ENCODE measurements around the gene XRCC3. TPM values are rescaled to one million over a fixed set of nuclear protein-coding genes. Genes with fewer than 3 reads are reported as not detected.

Gene XRCC3
- total and polyA plus RNA-seq, 5 donors from 2014 or later = 3.0 to 9.8 (median 4.5) TPM

GRCh38 chr14:103711516-103712431, 3.5 kb downstream of the XRCC3 start:
- peak overlapping the region in 2 of 3 donors; percentile 26 to 36 for H3K27ac Mint-ChIP-seq
- H3K36me3 Mint-ChIP-seq = no peaks in the 10 kb centered on the region
- Histone ChIP-seq H3K4me1 (ENCODE audit: control insufficient read depth, insufficient read depth, low read length, poor library complexity, severe bottlenecking) (peaks cover 15% of the 10 kb centered on the region), H3K9me3 (ENCODE audit: control insufficient read depth in 2 of 2, low read length in 2 of 2) (no peaks in the 10 kb centered on the region), H3K27ac (ENCODE audit: insufficient read depth, low read length, poor library complexity, severe bottlenecking) (no peak overlapping the region), H3K27me3 (ENCODE audit: control insufficient read depth, insufficient read depth, low read length) (no peaks in the 10 kb centered on the region), H3K4me3 (ENCODE audit: low read depth, low read length) (no peak overlapping the region), H3K36me3 (ENCODE audit: control insufficient read depth, insufficient read depth, low read length) (no peaks in the 10 kb centered on the region)
- H3K27me3 Mint-ChIP-seq = no peaks in the 10 kb centered on the region
- H3K4me1 Mint-ChIP-seq = peaks cover 0 to 25% (median 10%) of the 10 kb centered on the region in 4 donors
- no peak for ATAC-seq (ENCODE audit: low read depth in 2 of 2)
- peak overlapping the region in 2 of 4 donors; percentile 5 to 49 for H3K4me3 Mint-ChIP-seq
- DNase-seq = peak in 1 of 3 donors; percentile 26
- peaks cover 0 to 2% (median 0%) of the 10 kb centered on the region in 7 donors for H3K9me3 Mint-ChIP-seq

GRCh38 chr14:103710771-103711377, 4.4 kb downstream of the XRCC3 start:
- H3K4me3 Mint-ChIP-seq = peak overlapping the region in 2 of 4 donors; percentile 68 to 81
- Histone ChIP-seq H3K27me3 (ENCODE audit: control insufficient read depth, insufficient read depth, low read length) (no peaks in the 10 kb centered on the region), H3K4me3 (ENCODE audit: low read depth, low read length) (no peak overlapping the region), H3K4me1 (ENCODE audit: control insufficient read depth, insufficient read depth, low read length, poor library complexity, severe bottlenecking) (peaks cover 7% of the 10 kb centered on the region), H3K36me3 (ENCODE audit: control insufficient read depth, insufficient read depth, low read length) (no peaks in the 10 kb centered on the region), H3K27ac (ENCODE audit: insufficient read depth, low read length, poor library complexity, severe bottlenecking) (no peak overlapping the region), H3K9me3 (ENCODE audit: control insufficient read depth in 2 of 2, low read length in 2 of 2) (no peaks in the 10 kb centered on the region)
- no peaks in the 10 kb centered on the region for H3K36me3 Mint-ChIP-seq
- H3K27me3 Mint-ChIP-seq = no peaks in the 10 kb centered on the region
- peaks cover 0 to 2% (median 0%) of the 10 kb centered on the region in 7 donors for H3K9me3 Mint-ChIP-seq
- DNase-seq = no peak
- H3K4me1 Mint-ChIP-seq = peaks cover 0 to 22% (median 8%) of the 10 kb centered on the region in 4 donors
- H3K27ac Mint-ChIP-seq = no peak overlapping the region
- ATAC-seq (ENCODE audit: low read depth in 2 of 2) = no peak

GRCh38 chr14:103709814-103710213, 5.4 kb downstream of the XRCC3 start:
- no peak overlapping the region for H3K4me3 ChIP-seq (ENCODE audit: low read depth, low read length)
- peaks cover 7% of the 10 kb centered on the region for H3K4me1 ChIP-seq (ENCODE audit: control insufficient read depth, insufficient read depth, low read length, poor library complexity, severe bottlenecking)
- no peaks in the 10 kb centered on the region for H3K36me3 ChIP-seq (ENCODE audit: control insufficient read depth, insufficient read depth, low read length)
- Mint-ChIP-seq H3K36me3 (no peaks in the 10 kb centered on the region), H3K27ac (peak overlapping the region in 2 of 3 donors; percentile 4 to 69), H3K27me3 (no peaks in the 10 kb centered on the region), H3K9me3 (peaks cover 0 to 2% (median 0%) of the 10 kb centered on the region in 7 donors), H3K4me1 (peaks cover 0 to 18% (median 4%) of the 10 kb centered on the region in 4 donors), H3K4me3 (no peak overlapping the region)
- DNase-seq = no peak
- ATAC-seq (ENCODE audit: low read depth in 2 of 2) = no peak
- no peaks in the 10 kb centered on the region for H3K9me3 ChIP-seq (ENCODE audit: control insufficient read depth in 2 of 2, low read length in 2 of 2)
- H3K27ac ChIP-seq (ENCODE audit: insufficient read depth, low read length, poor library complexity, severe bottlenecking) = no peak overlapping the region
- H3K27me3 ChIP-seq (ENCODE audit: control insufficient read depth, insufficient read depth, low read length) = no peaks in the 10 kb centered on the region

- Histone ChIP-seq H3K36me3 (ENCODE audit: control insufficient read depth, insufficient read depth, low read length) (peaks cover 4% of the 10 kb centered on the region), H3K27ac (ENCODE audit: insufficient read depth, low read length, poor library complexity, severe bottlenecking) (no peak overlapping the region), H3K4me1 (ENCODE audit: control insufficient read depth, insufficient read depth, low read length, poor library complexity, severe bottlenecking) (no peaks in the 10 kb centered on the region), H3K4me3 (ENCODE audit: low read depth, low read length) (no peak overlapping the region), H3K9me3 (ENCODE audit: control insufficient read depth in 2 of 2, low read length in 2 of 2) (no peaks in the 10 kb centered on the region), H3K27me3 (ENCODE audit: control insufficient read depth, insufficient read depth, low read length) (no peaks in the 10 kb centered on the region)
- Mint-ChIP-seq H3K36me3 (peaks cover 2% of the 10 kb centered on the region), H3K4me1 (peaks cover 0 to 16% (median 6%) of the 10 kb centered on the region in 4 donors), H3K27me3 (no peaks in the 10 kb centered on the region), H3K27ac (peak overlapping the region in 1 of 3 donors; percentile 17), H3K9me3 (peaks cover 0 to 2% (median 0%) of the 10 kb centered on the region in 7 donors), H3K4me3 (peak overlapping the region in 1 of 4 donors; percentile 35)
- DNase-seq (no peak), ATAC-seq (ENCODE audit: low read depth in 2 of 2) (no peak)
Observed at GRCh38 chr14:103708750-103709187, 6.5 kb downstream of the XRCC3 start.

- H3K9me3 ChIP-seq (ENCODE audit: control insufficient read depth in 2 of 2, low read length in 2 of 2) = no peaks in the 10 kb centered on the region
- no peaks in the 10 kb centered on the region for H3K4me1 ChIP-seq (ENCODE audit: control insufficient read depth, insufficient read depth, low read length, poor library complexity, severe bottlenecking)
- Mint-ChIP-seq H3K9me3 (peaks cover 0 to 3% (median 0%) of the 10 kb centered on the region in 7 donors), H3K4me3 (no peak overlapping the region), H3K4me1 (peaks cover 0 to 13% (median 6%) of the 10 kb centered on the region in 4 donors), H3K36me3 (peaks cover 11% of the 10 kb centered on the region), H3K27me3 (no peaks in the 10 kb centered on the region), H3K27ac (peak overlapping the region in 1 of 3 donors; percentile 62)
- peaks cover 11% of the 10 kb centered on the region for H3K36me3 ChIP-seq (ENCODE audit: control insufficient read depth, insufficient read depth, low read length)
- H3K4me3 ChIP-seq (ENCODE audit: low read depth, low read length) = no peak overlapping the region
- DNase-seq = no peak
- no peaks in the 10 kb centered on the region for H3K27me3 ChIP-seq (ENCODE audit: control insufficient read depth, insufficient read depth, low read length)
- H3K27ac ChIP-seq (ENCODE audit: insufficient read depth, low read length, poor library complexity, severe bottlenecking) = no peak overlapping the region
- ATAC-seq (ENCODE audit: low read depth in 2 of 2) = no peak
Observed at GRCh38 chr14:103707329-103708263, 7.7 kb downstream of the XRCC3 start.

GRCh38 chr14:103706551-103707328, 8.5 kb downstream of the XRCC3 start:
- Mint-ChIP-seq H3K27ac (no peak overlapping the region), H3K9me3 (peaks cover 0 to 3% (median 0%) of the 10 kb centered on the region in 7 donors), H3K4me3 (no peak overlapping the region), H3K27me3 (no peaks in the 10 kb centered on the region), H3K4me1 (peaks cover 0 to 13% (median 6%) of the 10 kb centered on the region in 4 donors), H3K36me3 (peaks cover 11% of the 10 kb centered on the region)
- H3K36me3 ChIP-seq (ENCODE audit: control insufficient read depth, insufficient read depth, low read length) = peaks cover 16% of the 10 kb centered on the region
- H3K9me3 ChIP-seq (ENCODE audit: control insufficient read depth in 2 of 2, low read length in 2 of 2) = no peaks in the 10 kb centered on the region
- DNase-seq (no peak), ATAC-seq (ENCODE audit: low read depth in 2 of 2) (no peak)
- H3K4me3 ChIP-seq (ENCODE audit: low read depth, low read length) = no peak overlapping the region
- H3K27ac ChIP-seq (ENCODE audit: insufficient read depth, low read length, poor library complexity, severe bottlenecking) = no peak overlapping the region
- H3K27me3 ChIP-seq (ENCODE audit: control insufficient read depth, insufficient read depth, low read length) = no peaks in the 10 kb centered on the region
- H3K4me1 ChIP-seq (ENCODE audit: control insufficient read depth, insufficient read depth, low read length, poor library complexity, severe bottlenecking) = no peaks in the 10 kb centered on the region
